SK-N-SH (cell line): ENCODE results near the gene GLE1. TPM values are rescaled to one million over a fixed set of nuclear protein-coding genes. Genes with fewer than 3 reads are reported as not detected.

Source experiments
- CTCF ChIA-PET: fragments of 300-600, 350-600 bp; formaldehyde crosslinking; extraction: SDS; loops from one replicate; lab custom pipeline; 2021; lab: Yijun Ruan, JAX
- POLR2A ChIA-PET: fragments of 350-600 bp; sonication (Branson Sonifier 250); formaldehyde crosslinking; extraction: SDS; loops from one replicate; lab custom pipeline; 2020; ENCODE audit warnings: antibody characterized with exemption, inconsistent platforms; lab: Yijun Ruan, JAX
- DNase-seq: peaks from one replicate; pipeline ENCODE4 v3.0.0; 2012
- H2AFZ ChIP-seq: fragments of 200-600 bp; sonication (generic); 2 replicates; pipeline ENCODE4 v1.8.1; 2016; ENCODE audit warnings: antibody characterized with exemption, mild to moderate bottlenecking, low read depth
- H3F3A ChIP-seq: fragments of 200-600 bp; sonication (generic); replicated peaks from 2 replicates; pipeline ENCODE3; 2016; ENCODE audit warnings: antibody characterized with exemption, mild to moderate bottlenecking; ENCODE audit not compliant: insufficient read depth
- H3K27ac ChIP-seq, 2 experiments: fragments of 200-500 bp in 1 of 2; fragments of 200-600 bp in 1 of 2; sonication (Bioruptor generic) in 1 of 2; sonication (generic), shearing (Covaris generic) in 1 of 2; 2 replicates each; pipeline versions ENCODE4 v1.5.1 to v1.6.1; 2014 to 2016; ENCODE audit warnings: low read depth in 2 of 2, inconsistent platforms in 1 of 2, low read length in 1 of 2, mild to moderate bottlenecking in 1 of 2, mixed read lengths in 1 of 2
- H3K27me3 ChIP-seq: fragments of 200-600 bp; sonication (generic), shearing (Covaris generic); 2 replicates; pipeline ENCODE4 v1.6.1; 2016; ENCODE audit warnings: mixed run types; ENCODE audit not compliant: insufficient read depth
- H3K36me3 ChIP-seq, 2 experiments: fragments of 200-500 bp in 1 of 2; fragments of 200-600 bp in 1 of 2; sonication (Bioruptor generic) in 1 of 2; sonication (generic) in 1 of 2; replicated peaks in 1 of 2; 2 replicates each; pipeline versions ENCODE3 to v1.5.1; 2014 to 2016; ENCODE audit warnings: low read length in 1 of 2, mild to moderate bottlenecking in 1 of 2; ENCODE audit not compliant: insufficient read depth in 2 of 2, control insufficient read depth in 1 of 2
- H3K4me1 ChIP-seq, 2 experiments: fragments of 200-500 bp in 1 of 2; fragments of 200-600 bp in 1 of 2; sonication (Bioruptor generic) in 1 of 2; sonication (generic), shearing (Covaris generic) in 1 of 2; 2 replicates each; pipeline versions ENCODE4 v1.5.1 to v1.6.1; 2014 to 2016; ENCODE audit warnings: low read depth in 1 of 2, low read length in 1 of 2, mixed run types in 1 of 2; ENCODE audit not compliant: insufficient read depth in 2 of 2, control insufficient read depth in 1 of 2
- H3K4me2 ChIP-seq: fragments of 200-600 bp; sonication (generic), shearing (Covaris generic); 2 replicates; pipeline ENCODE4 v1.6.1; 2017; ENCODE audit warnings: mixed run types
- H3K4me3 ChIP-seq, 2 experiments: fragments of 200-500 bp in 1 of 2; fragments of 200-600 bp in 1 of 2; sonication (Bioruptor generic) in 1 of 2; sonication (generic), shearing (Covaris generic) in 1 of 2; 2 replicates each; pipeline versions ENCODE4 v1.5.1 to v1.8.1; 2014 to 2016; ENCODE audit warnings: low read depth in 2 of 2, inconsistent platforms in 1 of 2, low read length in 1 of 2, mild to moderate bottlenecking in 1 of 2, mixed read lengths in 1 of 2, moderate library complexity in 1 of 2
- H3K79me2 ChIP-seq: fragments of 200-600 bp; sonication (generic); 2 replicates; pipeline ENCODE4 v1.8.1; 2017; ENCODE audit warnings: mild to moderate bottlenecking; ENCODE audit not compliant: insufficient read depth
- H3K9ac ChIP-seq: fragments of 200-600 bp; sonication (generic); 2 replicates; pipeline ENCODE4 v1.6.1; 2017; ENCODE audit warnings: mixed run types
- H3K9me2 ChIP-seq: fragments of 200-600 bp; sonication (generic); 2 replicates; pipeline ENCODE4 v1.6.1; 2017; ENCODE audit warnings: mixed run types
- H3K9me3 ChIP-seq: fragments of 200-600 bp; sonication (generic); 2 replicates; pipeline ENCODE4 v1.6.1; 2017; ENCODE audit warnings: mixed run types, mild to moderate bottlenecking, moderate library complexity
- H4K20me1 ChIP-seq: fragments of 200-600 bp; sonication (generic); 2 replicates; pipeline ENCODE4 v1.6.1; 2017; ENCODE audit warnings: mild to moderate bottlenecking, mixed run types; ENCODE audit not compliant: insufficient read depth
- ELF1 ChIP-seq: IDR thresholded peaks from 2 replicates; pipeline ENCODE4 v1.4.0; 2012
- EP300 ChIP-seq, 2 experiments: IDR thresholded peaks; 2 replicates each; pipeline versions ENCODE4 v1.4.0 to v1.6.1; 2012; ENCODE audit warnings: borderline replicate concordance in 1 of 2, low read depth in 1 of 2, low read length in 1 of 2
- FOXJ3 ChIP-seq: sonication (generic); formaldehyde crosslinking; IDR thresholded peaks from 2 replicates; pipeline ENCODE4 v1.5.1; 2020; ENCODE audit warnings: mild to moderate bottlenecking, missing genetic modification reagents
- FOXM1 ChIP-seq: IDR thresholded peaks from 2 replicates; pipeline ENCODE4 v1.4.0; 2012; ENCODE audit warnings: low read depth, mild to moderate bottlenecking
- GABPA ChIP-seq: IDR thresholded peaks from 2 replicates; pipeline ENCODE4 v1.4.0; 2012; ENCODE audit warnings: low read depth, mild to moderate bottlenecking
- MAX ChIP-seq: IDR thresholded peaks from 2 replicates; pipeline ENCODE4 v1.4.0; 2012; ENCODE audit warnings: low read depth
- MEF2A ChIP-seq: IDR thresholded peaks from 2 replicates; pipeline ENCODE4 v1.4.0; 2012; ENCODE audit warnings: low read depth, borderline replicate concordance
- MXI1 ChIP-seq: IDR thresholded peaks from 2 replicates; pipeline ENCODE4 v1.6.1; 2012; ENCODE audit warnings: mild to moderate bottlenecking, low read depth, low read length, improper control_type of control experiment
- NFIC ChIP-seq: IDR thresholded peaks from 2 replicates; pipeline ENCODE4 v1.4.0; 2012; ENCODE audit warnings: borderline replicate concordance
- POLR2AphosphoS5 ChIP-seq: IDR thresholded peaks from 2 replicates; pipeline ENCODE4 v1.6.1; 2012; ENCODE audit warnings: low read depth, low read length
- RCOR1 ChIP-seq: fragments of 150-350 bp; IDR thresholded peaks from 2 replicates; pipeline ENCODE4 v1.6.1; 2017; ENCODE audit warnings: antibody characterized with exemption, low read length
- SIN3A ChIP-seq: IDR thresholded peaks from 2 replicates; pipeline ENCODE4 v1.6.1; 2012; ENCODE audit warnings: low read depth, mild to moderate bottlenecking, low read length, moderate library complexity, borderline replicate concordance
- TAF1 ChIP-seq: IDR thresholded peaks from 2 replicates; pipeline ENCODE4 v1.6.1; 2012; ENCODE audit warnings: low read depth, mild to moderate bottlenecking, low read length, moderate library complexity, borderline replicate concordance
- YY1 ChIP-seq: IDR thresholded peaks from 2 replicates; pipeline ENCODE4 v1.4.0; 2012; ENCODE audit warnings: low read depth, mild to moderate bottlenecking
- ZBTB33 ChIP-seq: IDR thresholded peaks from 2 replicates; pipeline ENCODE4 v1.4.0; 2012; ENCODE audit warnings: low read depth, borderline replicate concordance
- WGBS: methylation state at CpG from one replicate; pipeline ENCODE4 v1.1.6; 2017; ENCODE audit warnings: low lambda C conversion rate; 5-methylcytosine and 5-hydroxymethylcytosine counted together
- polyA plus RNA-seq, 3 experiments: library from polyadenylated mRNA; depleted of rRNA; stranded (reverse); fragments of >200 nt; gene quantifications; 2 replicates each; pipeline ENCODE4 v1.2.3, GENCODE V29; 2012
- TF ChIP-seq, protein P1 (sequence below): fragments of 200-600 bp; sonication (generic); IDR thresholded peaks from 2 replicates; pipeline ENCODE4 v1.6.1; 2017; ENCODE audit warnings: antibody characterized with exemption, mild to moderate bottlenecking, moderate library complexity
- TF ChIP-seq, protein P2 (sequence below): IDR thresholded peaks from 2 replicates; pipeline ENCODE4 v1.4.0; 2012; ENCODE audit warnings: low read depth, borderline replicate concordance
- TF ChIP-seq, protein P3 (sequence below): fragments of 150-350 bp; IDR thresholded peaks from 2 replicates; pipeline ENCODE4 v1.6.1; 2016; ENCODE audit warnings: mild to moderate bottlenecking, low read depth, low read length
- TF ChIP-seq, protein P4 (sequence below): fragments of 150-350 bp; IDR thresholded peaks from 2 replicates; pipeline ENCODE4 v1.6.1; 2017; ENCODE audit warnings: antibody characterized with exemption, low read length, low read depth, borderline replicate concordance
- TF ChIP-seq, protein P5 (sequence below): IDR thresholded peaks from 2 replicates; pipeline ENCODE4; 2012

GLE1 gene
- polyA plus RNA-seq, 1 of the 3 experiments (the other 2 are of a cell fraction) = 13.8 TPM

DNA sequence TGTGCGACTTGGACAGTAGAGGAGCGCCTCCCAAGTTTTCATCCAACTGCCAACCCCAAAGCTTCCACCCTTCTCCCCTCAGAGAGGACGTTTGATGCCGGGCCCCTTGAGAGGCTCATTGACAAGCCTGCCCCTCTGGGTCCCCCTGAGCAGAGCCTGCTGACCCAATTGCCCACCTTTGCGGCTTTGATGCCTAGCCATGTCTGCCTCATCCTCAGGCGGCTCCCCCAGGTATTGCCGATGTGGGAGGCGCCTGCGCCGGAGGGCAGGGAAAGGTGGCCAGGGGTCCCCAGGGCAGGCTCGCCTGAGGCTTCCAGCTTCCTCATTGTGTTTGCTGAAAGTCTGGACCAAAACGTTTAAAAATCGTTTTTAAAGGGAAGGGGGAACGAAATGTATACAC lies 47.3 kb upstream of the GLE1 start (continued):
- TF ChIP-seq, protein P1, sequence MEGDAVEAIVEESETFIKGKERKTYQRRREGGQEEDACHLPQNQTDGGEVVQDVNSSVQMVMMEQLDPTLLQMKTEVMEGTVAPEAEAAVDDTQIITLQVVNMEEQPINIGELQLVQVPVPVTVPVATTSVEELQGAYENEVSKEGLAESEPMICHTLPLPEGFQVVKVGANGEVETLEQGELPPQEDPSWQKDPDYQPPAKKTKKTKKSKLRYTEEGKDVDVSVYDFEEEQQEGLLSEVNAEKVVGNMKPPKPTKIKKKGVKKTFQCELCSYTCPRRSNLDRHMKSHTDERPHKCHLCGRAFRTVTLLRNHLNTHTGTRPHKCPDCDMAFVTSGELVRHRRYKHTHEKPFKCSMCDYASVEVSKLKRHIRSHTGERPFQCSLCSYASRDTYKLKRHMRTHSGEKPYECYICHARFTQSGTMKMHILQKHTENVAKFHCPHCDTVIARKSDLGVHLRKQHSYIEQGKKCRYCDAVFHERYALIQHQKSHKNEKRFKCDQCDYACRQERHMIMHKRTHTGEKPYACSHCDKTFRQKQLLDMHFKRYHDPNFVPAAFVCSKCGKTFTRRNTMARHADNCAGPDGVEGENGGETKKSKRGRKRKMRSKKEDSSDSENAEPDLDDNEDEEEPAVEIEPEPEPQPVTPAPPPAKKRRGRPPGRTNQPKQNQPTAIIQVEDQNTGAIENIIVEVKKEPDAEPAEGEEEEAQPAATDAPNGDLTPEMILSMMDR = no peak
- TF ChIP-seq MXI1 (no peak), POLR2AphosphoS5 (no peak), YY1 (no peak), NFIC (no peak), ZBTB33 (no peak), GABPA (no peak)
- TF ChIP-seq, protein P2, sequence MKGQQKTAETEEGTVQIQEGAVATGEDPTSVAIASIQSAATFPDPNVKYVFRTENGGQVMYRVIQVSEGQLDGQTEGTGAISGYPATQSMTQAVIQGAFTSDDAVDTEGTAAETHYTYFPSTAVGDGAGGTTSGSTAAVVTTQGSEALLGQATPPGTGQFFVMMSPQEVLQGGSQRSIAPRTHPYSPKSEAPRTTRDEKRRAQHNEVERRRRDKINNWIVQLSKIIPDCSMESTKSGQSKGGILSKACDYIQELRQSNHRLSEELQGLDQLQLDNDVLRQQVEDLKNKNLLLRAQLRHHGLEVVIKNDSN = no peak

GRCh38 chr9:128459011-128459410 lies 45.5 kb upstream of the GLE1 start:
- Histone ChIP-seq H3K9ac (no peak overlapping the region), H2AFZ (no peak overlapping the region), H3K9me3 (no peaks in the 10 kb centered on the region), H3F3A (no peaks in the 10 kb centered on the region), H3K36me3 (peaks cover 20 to 45% of the 10 kb centered on the region in 2 experiments), H3K4me1 (peaks cover 3 to 9% of the 10 kb centered on the region in 2 experiments; a peak in 1 of 4 replicates), H3K4me3 (no peak overlapping the region), H3K27me3 (no peaks in the 10 kb centered on the region), H4K20me1 (no peaks in the 10 kb centered on the region), H3K27ac (no peak overlapping the region), H3K9me2 (no peaks in the 10 kb centered on the region), H3K4me2 (no peak overlapping the region), H3K79me2 (peaks cover 35% of the 10 kb centered on the region)
- WGBS = 96% methylated on average over 3 of the region's 3 CpGs
- POLR2A ChIA-PET = no interaction called here
- DNase-seq = no peak
- CTCF ChIA-PET = interaction anchor here (1.2 to 1.5 kb wide), 3 partner anchors 13 to 39 kb away, joined by 3 to 5 read pairs (median 5); partner anchors contain the start of gene CERCAM
- no peak for TF ChIP-seq NFIC
- TF ChIP-seq, protein P2 = no peak
- no peak for TF ChIP-seq FOXM1
- no peak for TF ChIP-seq ELF1
- no peak for TF ChIP-seq MEF2A
- TF ChIP-seq, protein P3, sequence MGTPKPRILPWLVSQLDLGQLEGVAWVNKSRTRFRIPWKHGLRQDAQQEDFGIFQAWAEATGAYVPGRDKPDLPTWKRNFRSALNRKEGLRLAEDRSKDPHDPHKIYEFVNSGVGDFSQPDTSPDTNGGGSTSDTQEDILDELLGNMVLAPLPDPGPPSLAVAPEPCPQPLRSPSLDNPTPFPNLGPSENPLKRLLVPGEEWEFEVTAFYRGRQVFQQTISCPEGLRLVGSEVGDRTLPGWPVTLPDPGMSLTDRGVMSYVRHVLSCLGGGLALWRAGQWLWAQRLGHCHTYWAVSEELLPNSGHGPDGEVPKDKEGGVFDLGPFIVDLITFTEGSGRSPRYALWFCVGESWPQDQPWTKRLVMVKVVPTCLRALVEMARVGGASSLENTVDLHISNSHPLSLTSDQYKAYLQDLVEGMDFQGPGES = no peak
- no peak for TF ChIP-seq EP300 (IDR thresholded peaks at IDR 0.05; ENCODE audit: borderline replicate concordance in 1 of 2, low read depth in 1 of 2, low read length in 1 of 2)
- TF ChIP-seq FOXJ3 = no peak
- no peak for TF ChIP-seq SIN3A
- no peak for TF ChIP-seq GABPA
- TF ChIP-seq, protein P4, sequence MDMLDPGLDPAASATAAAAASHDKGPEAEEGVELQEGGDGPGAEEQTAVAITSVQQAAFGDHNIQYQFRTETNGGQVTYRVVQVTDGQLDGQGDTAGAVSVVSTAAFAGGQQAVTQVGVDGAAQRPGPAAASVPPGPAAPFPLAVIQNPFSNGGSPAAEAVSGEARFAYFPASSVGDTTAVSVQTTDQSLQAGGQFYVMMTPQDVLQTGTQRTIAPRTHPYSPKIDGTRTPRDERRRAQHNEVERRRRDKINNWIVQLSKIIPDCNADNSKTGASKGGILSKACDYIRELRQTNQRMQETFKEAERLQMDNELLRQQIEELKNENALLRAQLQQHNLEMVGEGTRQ = no peak
- TF ChIP-seq RCOR1 = no peak
- no peak for TF ChIP-seq MXI1
- TF ChIP-seq TAF1 = no peak
- TF ChIP-seq MAX = no peak
- TF ChIP-seq, protein P5, sequence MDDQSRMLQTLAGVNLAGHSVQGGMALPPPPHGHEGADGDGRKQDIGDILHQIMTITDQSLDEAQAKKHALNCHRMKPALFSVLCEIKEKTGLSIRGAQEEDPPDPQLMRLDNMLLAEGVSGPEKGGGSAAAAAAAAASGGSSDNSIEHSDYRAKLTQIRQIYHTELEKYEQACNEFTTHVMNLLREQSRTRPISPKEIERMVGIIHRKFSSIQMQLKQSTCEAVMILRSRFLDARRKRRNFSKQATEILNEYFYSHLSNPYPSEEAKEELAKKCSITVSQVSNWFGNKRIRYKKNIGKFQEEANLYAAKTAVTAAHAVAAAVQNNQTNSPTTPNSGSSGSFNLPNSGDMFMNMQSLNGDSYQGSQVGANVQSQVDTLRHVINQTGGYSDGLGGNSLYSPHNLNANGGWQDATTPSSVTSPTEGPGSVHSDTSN = no peak
